Amniotic stem cell (primary cell): ENCODE measurements around the gene LGR5.
"Not testable (repeated sequence)": the region's sequence is repeated elsewhere in the genome, so short reads cannot be mapped to it uniquely, and the experiment has no call there.

Experiments
- DNase-seq: peaks from one replicate; lab custom pipeline; 2025; lab: John Stamatoyannopoulos, UW

The LGR5 gene

GRCh38 chr12:71474791-71475190, 35.2 kb downstream of the LGR5 start:
- DNase-seq = no peak

- DNase-seq = no peak
Measured at GRCh38 chr12:71475280-71475679, 35.7 kb downstream of the LGR5 start.

- DNase-seq = peak; percentile 69
Measured at GRCh38 chr12:71476513-71476912, 36.9 kb downstream of the LGR5 start.

GRCh38 chr12:71477609-71478008, 38.0 kb downstream of the LGR5 start:
- no peak for DNase-seq

- DNase-seq = no peak
Measured at GRCh38 chr12:71478270-71478669, 38.7 kb downstream of the LGR5 start.

- DNase-seq = no peak
Measured at GRCh38 chr12:71484272-71484905, 44.8 kb downstream of the LGR5 start.

GRCh38 chr12:71490844-71491243, 51.2 kb downstream of the LGR5 start:
- DNase-seq = not testable (repeated sequence)

GRCh38 chr12:71492604-71493003, 53.0 kb downstream of the LGR5 start:
- no peak for DNase-seq

- no peak for DNase-seq
Measured at GRCh38 chr12:71499834-71500233, 60.2 kb downstream of the LGR5 start.

GRCh38 chr12:71503579-71504391, 64.2 kb downstream of the LGR5 start:
- no peak for DNase-seq

- no peak for DNase-seq
Measured at GRCh38 chr12:71504476-71504875, 64.9 kb downstream of the LGR5 start.

- DNase-seq = no peak
Measured at GRCh38 chr12:71509705-71510104, 70.1 kb downstream of the LGR5 start.

- DNase-seq = no peak
Measured at GRCh38 chr12:71517145-71517846, 77.7 kb downstream of the LGR5 start.

- DNase-seq = no peak
Measured at GRCh38 chr12:71521125-71521524, 81.5 kb downstream of the LGR5 start.

GRCh38 chr12:71524626-71525025, 85.0 kb downstream of the LGR5 start:
- no peak for DNase-seq

- DNase-seq = no peak
Measured at GRCh38 chr12:71533703-71534102, 94.1 kb downstream of the LGR5 start.

GRCh38 chr12:71536279-71536938, 96.8 kb downstream of the LGR5 start:
- DNase-seq = no peak

GRCh38 chr12:71536939-71537622, 97.5 kb downstream of the LGR5 start:
- no peak for DNase-seq

- no peak for DNase-seq
Measured at GRCh38 chr12:71538807-71539206, 99.2 kb downstream of the LGR5 start.

- no peak for DNase-seq
Measured at GRCh38 chr12:71541583-71541982, 102.0 kb downstream of the LGR5 start.

GRCh38 chr12:71546322-71546861, 106.8 kb downstream of the LGR5 start:
- no peak for DNase-seq

- DNase-seq = no peak
Measured at GRCh38 chr12:71548893-71549292, 109.3 kb downstream of the LGR5 start.
